HCT116 (cell line): Measurements from ENCODE around the gene HOOK1. TPM values are rescaled to one million over a fixed set of nuclear protein-coding genes. Genes with fewer than 3 reads are reported as not detected.

Source experiments
- ATAC-seq: fragments of 200-7000 bp; cut with Tn5 transposase; 2 replicates; pipeline ENCODE4 v1.9.1; 2020; ENCODE audit warnings: mild to moderate bottlenecking, moderate library complexity
- BruUV-seq: library from RNA; stranded (reverse); fragments of 400-500 nt; replicated peaks from 2 replicates; lab custom pipeline; 2021; lab: Mats Ljungman, UMichigan
- CTCF ChIA-PET: fragments of 300-600 bp; sonication (Branson Sonifier 250); formaldehyde crosslinking; loops from one replicate; lab custom pipeline; 2021; ENCODE audit warnings: antibody characterized with exemption; lab: Charles Lee
- POLR2A ChIA-PET: fragments of 300-600, 350-600 bp; sonication (Branson Sonifier 250); formaldehyde crosslinking; loops from one replicate; lab custom pipeline; 2021; ENCODE audit warnings: antibody characterized with exemption; lab: Charles Lee
- RAD21 ChIA-PET, 2 experiments: fragments of 300-600 bp; sonication (Branson Sonifier 250); formaldehyde crosslinking; loops; one replicate each; lab custom pipeline; 2023; ENCODE audit warnings: low total read pairs in 2 of 2; ENCODE audit not compliant: uncharacterized antibody in 2 of 2, unreplicated experiment in 2 of 2, low non-redundant PET in 1 of 2; lab: Charles Lee
- DNase-seq: peaks from one replicate; pipeline ENCODE4 v3.0.0-alpha.2; 2010; ENCODE audit warnings: low read depth, low spot score
- H2AFZ ChIP-seq: fragments of 200-600 bp; shearing (Covaris generic), sonication (generic); 2 replicates; pipeline ENCODE4 v1.6.1; 2017; ENCODE audit warnings: low read depth, mixed run types, mixed read lengths, antibody characterized with exemption, low read length; ENCODE audit not compliant: poor library complexity, severe bottlenecking
- H3K27ac ChIP-seq: 2 replicates; pipeline ENCODE4 v1.5.1; 2012; ENCODE audit warnings: low read depth, low read length
- H3K27me3 ChIP-seq: fragments of 200-600 bp; sonication (generic); 2 replicates; pipeline ENCODE4 v1.6.1; 2016; ENCODE audit warnings: mixed run types, low read length, mixed read lengths; ENCODE audit not compliant: insufficient read depth
- H3K36me3 ChIP-seq, 2 experiments: fragments of 200-500 bp in 1 of 2; fragments of 200-600 bp in 1 of 2; sonication (Bioruptor generic) in 1 of 2; sonication (generic) in 1 of 2; 2 replicates each; pipeline versions ENCODE4 v1.5.1 to v1.6.1; 2014 to 2016; ENCODE audit warnings: low read length in 2 of 2, inconsistent platforms in 1 of 2, mixed read lengths in 1 of 2, mixed run types in 1 of 2; ENCODE audit not compliant: insufficient read depth in 2 of 2, control insufficient read depth in 1 of 2
- H3K4me1 ChIP-seq, 2 experiments: fragments of 200-600 bp in 1 of 2; sonication (generic) in 1 of 2; 2 replicates each; pipeline versions ENCODE4 v1.5.1 to v1.6.1; 2012 to 2017; ENCODE audit warnings: low read length in 2 of 2, inconsistent platforms in 1 of 2, mild to moderate bottlenecking in 1 of 2, mixed read lengths in 1 of 2, mixed run types in 1 of 2, moderate library complexity in 1 of 2; ENCODE audit not compliant: insufficient read depth in 2 of 2, control insufficient read depth in 1 of 2
- H3K4me2 ChIP-seq: fragments of 200-600 bp; sonication (generic); 2 replicates; pipeline ENCODE4 v1.6.1; 2017; ENCODE audit warnings: mixed run types, low read length, mixed read lengths
- H3K4me3 ChIP-seq, 2 experiments: fragments of 200-600 bp in 1 of 2; sonication (generic) in 1 of 2; replicated peaks in 1 of 2; 2 replicates each; pipeline ENCODE4 v1.5.1; 2011 to 2016; ENCODE audit warnings: low read length in 2 of 2, control low read depth in 1 of 2, low read depth in 1 of 2, mild to moderate bottlenecking in 1 of 2, mixed read lengths in 1 of 2, mixed run types in 1 of 2
- H3K79me2 ChIP-seq: fragments of 200-600 bp; sonication (generic); 2 replicates; pipeline ENCODE4 v1.6.1; 2017; ENCODE audit warnings: mild to moderate bottlenecking, mixed run types, low read length, moderate library complexity, mixed read lengths; ENCODE audit not compliant: insufficient read depth
- H3K9ac ChIP-seq: fragments of 200-600 bp; sonication (generic); 2 replicates; pipeline ENCODE4 v1.6.1; 2016; ENCODE audit warnings: low read length, mixed read lengths
- H3K9me2 ChIP-seq: fragments of 200-600 bp; sonication (generic), shearing (Covaris generic); 2 replicates; pipeline ENCODE4 v1.6.1; 2017; ENCODE audit warnings: mixed run types, mild to moderate bottlenecking, moderate library complexity; ENCODE audit not compliant: insufficient read depth
- H3K9me3 ChIP-seq, 2 experiments: fragments of 200-500 bp in 1 of 2; fragments of 200-600 bp in 1 of 2; sonication (Bioruptor generic) in 1 of 2; sonication (generic) in 1 of 2; 2 replicates each; pipeline ENCODE4 v1.6.1; 2014 to 2017; ENCODE audit warnings: low read length in 2 of 2, mixed read lengths in 2 of 2, inconsistent platforms in 1 of 2, low read depth in 1 of 2, mild to moderate bottlenecking in 1 of 2, mixed run types in 1 of 2, moderate library complexity in 1 of 2; ENCODE audit not compliant: control insufficient read depth in 1 of 2, insufficient read depth in 1 of 2
- H4K20me1 ChIP-seq: fragments of 200-600 bp; sonication (generic), shearing (Covaris generic); 2 replicates; pipeline ENCODE4 v1.6.1; 2017; ENCODE audit warnings: mixed run types, mild to moderate bottlenecking, moderate library complexity; ENCODE audit not compliant: insufficient read depth
- ELF1 ChIP-seq: IDR thresholded peaks from 2 replicates; pipeline ENCODE4 v1.6.1; 2012; ENCODE audit warnings: low read depth, borderline replicate concordance
- FOSL1 ChIP-seq: IDR thresholded peaks from 2 replicates; pipeline ENCODE4 v1.6.1; 2012; ENCODE audit warnings: low read depth
- MAX ChIP-seq: IDR thresholded peaks from 2 replicates; pipeline ENCODE4 v1.6.1; 2012
- POLR2A ChIP-seq: IDR thresholded peaks from 2 replicates; pipeline ENCODE4 v1.7.0; 2011; ENCODE audit warnings: borderline replicate concordance; ENCODE audit not compliant: insufficient read depth, insufficient read length; ENCODE audit errors: extremely low read depth
- REST ChIP-seq: IDR thresholded peaks from 2 replicates; pipeline ENCODE4 v1.6.1; 2012; ENCODE audit warnings: low read depth
- SRF ChIP-seq: IDR thresholded peaks from 2 replicates; pipeline ENCODE4 v1.6.1; 2012; ENCODE audit warnings: low read depth
- TCF7L2 ChIP-seq: IDR thresholded peaks from 2 replicates; pipeline ENCODE4 v1.7.0; 2011; ENCODE audit warnings: borderline replicate concordance, inconsistent platforms; ENCODE audit not compliant: insufficient read depth, insufficient read length; ENCODE audit errors: extremely low read depth
- ZBTB33 ChIP-seq: IDR thresholded peaks from 2 replicates; pipeline ENCODE4 v1.6.1; 2011; ENCODE audit warnings: mild to moderate bottlenecking, low read length, moderate library complexity; ENCODE audit not compliant: insufficient replicate concordance; ENCODE audit errors: extremely low read depth
- ZFX ChIP-seq: fragments of 450-650 bp; IDR thresholded peaks from 2 replicates; pipeline ENCODE4 v1.6.1; 2017
- ZNF274 ChIP-seq: fragments of 200-500 bp; sonication (Bioruptor generic); IDR thresholded peaks from 2 replicates; pipeline ENCODE4 v1.6.1; 2014; ENCODE audit warnings: mild to moderate bottlenecking, low read depth, low read length, inconsistent platforms
- intact Hi-C: fragments of 100-400 bp; cut with micrococcal nuclease; formaldehyde crosslinking; loops from 2 replicates; pipeline ENCODE4 v1.10.0; 2022
- total RNA-seq: library from RNA; stranded (reverse); gene quantifications from one replicate; pipeline ENCODE4 v1.2.1, GENCODE V29; 2021; ENCODE audit not compliant: unreplicated experiment

The HOOK1 gene
- total RNA-seq, 1 experiment from 2014 or later = 30.9 TPM

DNA sequence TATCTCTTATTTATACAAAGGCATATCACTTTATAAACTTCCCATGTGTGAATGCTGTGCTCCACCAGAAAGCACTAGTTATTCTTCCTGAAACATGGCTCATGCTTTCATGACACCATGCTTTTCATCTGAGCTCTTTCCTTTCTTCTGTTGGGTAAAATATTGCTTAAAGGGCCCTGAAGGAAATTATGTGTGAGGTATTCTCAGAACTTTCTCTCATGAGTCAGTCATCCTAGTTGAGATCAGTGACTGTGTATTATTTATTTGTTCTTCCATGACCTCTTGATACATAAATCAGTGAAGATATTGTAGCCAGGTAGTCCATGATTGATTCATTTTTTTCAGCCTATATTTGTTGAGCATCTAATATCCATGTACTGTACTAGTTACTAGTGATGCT is 57.0 kb downstream of the HOOK1 start:
- Histone ChIP-seq H3K4me1 (no peaks in the 10 kb centered on the region), H3K4me2 (no peak overlapping the region), H4K20me1 (peaks cover 3% of the 10 kb centered on the region; the same call in 1 of the 2 replicates), H3K9me3 (no peaks in the 10 kb centered on the region), H3K79me2 (no peaks in the 10 kb centered on the region), H3K36me3 (peaks cover under 1 to 13% of the 10 kb centered on the region in 2 experiments), H2AFZ (no peak overlapping the region), H3K27ac (no peak overlapping the region), H3K9me2 (no peaks in the 10 kb centered on the region), H3K27me3 (no peaks in the 10 kb centered on the region)
- no peak for ATAC-seq
- BruUV-seq = no TSS peak
- ChIA-PET CTCF (no interaction called here), POLR2A (no interaction called here), RAD21 (no interaction called here)
- no peak for DNase-seq
- intact Hi-C loops = no loop called here
- no peak for TF ChIP-seq ELF1
- TF ChIP-seq SRF = no peak
- TF ChIP-seq REST = no peak
- TF ChIP-seq POLR2A = no peak
- TF ChIP-seq MAX = no peak
- TF ChIP-seq, all 23 proteins: peak for 0
- no peak overlapping the region for H3K4me3 ChIP-seq
- H3K9ac ChIP-seq = no peak overlapping the region

DNA sequence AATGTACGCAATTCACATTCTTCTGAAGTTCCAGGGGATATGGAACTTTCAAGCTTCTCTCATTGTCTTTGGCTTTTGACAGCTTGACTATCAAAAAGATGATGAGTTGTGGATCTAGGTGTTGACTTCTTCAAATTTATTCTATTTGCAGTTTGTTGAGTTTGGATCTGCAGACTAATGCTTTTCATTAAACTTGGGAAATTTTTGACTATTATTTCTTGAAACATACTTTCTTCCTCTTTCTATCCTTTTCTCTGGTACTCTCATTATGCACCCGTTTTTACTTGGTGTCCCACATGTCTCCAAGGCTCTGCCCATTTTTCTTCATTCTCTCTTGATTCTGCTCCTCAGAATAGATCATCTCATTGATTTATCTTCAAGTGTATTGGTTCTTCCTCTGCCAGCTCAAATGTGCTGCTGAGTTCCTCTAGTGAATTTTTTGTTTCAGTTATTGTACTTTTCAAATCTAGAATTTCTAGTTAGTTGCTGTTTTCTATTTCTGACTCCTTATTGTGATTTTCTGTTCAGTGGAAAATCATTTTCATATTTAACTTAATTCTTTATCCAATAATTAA is 62.4 kb downstream of the HOOK1 start:
- Histone ChIP-seq H2AFZ (no peak overlapping the region), H3K4me2 (no peak overlapping the region), H3K36me3 (peaks cover 0 to 7% of the 10 kb centered on the region in 2 experiments), H3K9me3 (no peaks in the 10 kb centered on the region), H3K4me1 (no peaks in the 10 kb centered on the region), H3K9me2 (no peaks in the 10 kb centered on the region), H4K20me1 (peaks cover 3% of the 10 kb centered on the region; the same call in 1 of the 2 replicates), H3K9ac (no peak overlapping the region), H3K4me3 (no peak overlapping the region), H3K27me3 (no peaks in the 10 kb centered on the region), H3K79me2 (no peaks in the 10 kb centered on the region), H3K27ac (no peak overlapping the region)
- RAD21 ChIA-PET = no interaction called here
- no TSS peak for BruUV-seq
- no peak for DNase-seq
- CTCF ChIA-PET = interaction anchor here (6.4 kb wide), 1 partner anchor 70 kb away, joined by 78 read pairs; no protein-coding TSS in a partner anchor
- ATAC-seq = no peak
- POLR2A ChIA-PET = no interaction called here
- TF ChIP-seq ZNF274 = no peak
- TF ChIP-seq ZFX = no peak
- TF ChIP-seq ZBTB33 = no peak
- TF ChIP-seq ELF1 = no peak
- no peak for TF ChIP-seq FOSL1
- TF ChIP-seq TCF7L2 = no peak
- intact Hi-C loops = no loop called here
